PC-9 (cell line): ENCODE results near the gene EDN2. TPM values are rescaled to one million over a fixed set of nuclear protein-coding genes. Genes with fewer than 3 reads are reported as not detected.

Experiments
- BruUV-seq: library from RNA; stranded (reverse); fragments of 400-500 nt; replicated peaks from 2 replicates; lab custom pipeline; 2021; lab: Mats Ljungman, UMichigan
- CTCF ChIA-PET: fragments of 300-600 bp; sonication (Branson Sonifier 250); formaldehyde crosslinking; loops from one replicate; lab custom pipeline; 2022; ENCODE audit warnings: antibody characterized with exemption; lab: Charles Lee
- POLR2A ChIA-PET: fragments of 300-600 bp; sonication (Branson Sonifier 250); formaldehyde crosslinking; loops from one replicate; lab custom pipeline; 2022; ENCODE audit warnings: antibody characterized with exemption; ENCODE audit not compliant: unreplicated experiment; lab: Charles Lee
- DNase-seq, 2 experiments: peaks; one replicate each; pipeline versions ENCODE4 v3.0.0 to v3.0.0-alpha.2; 2015 to 2022; ENCODE audit warnings: mixed read lengths in 1 of 2
- H2AFZ ChIP-seq: fragments of 200-600 bp; sonication (generic); 2 replicates; pipeline ENCODE4 v1.8.1; 2017; ENCODE audit warnings: antibody characterized with exemption
- H3F3A ChIP-seq: fragments of 200-600 bp; sonication (generic); 2 replicates; pipeline ENCODE4 v1.8.1; 2017; ENCODE audit warnings: antibody characterized with exemption, mild to moderate bottlenecking, low read depth; ENCODE audit not compliant: insufficient read depth
- H3K27ac ChIP-seq: fragments of 200-600 bp; sonication (generic); 2 replicates; pipeline ENCODE4 v1.6.1; 2016; ENCODE audit warnings: mixed run types
- H3K27me3 ChIP-seq: fragments of 200-600 bp; sonication (generic); 2 replicates; pipeline ENCODE4 v1.6.1; 2016; ENCODE audit warnings: low read depth, mixed run types; ENCODE audit not compliant: insufficient read depth
- H3K36me3 ChIP-seq: fragments of 200-600 bp; sonication (generic); 2 replicates; pipeline ENCODE4 v1.6.1; 2016; ENCODE audit warnings: low read depth, mixed run types
- H3K4me1 ChIP-seq: fragments of 200-600 bp; sonication (generic); replicated peaks from 2 replicates; pipeline ENCODE4 v1.6.1; 2016; ENCODE audit warnings: mixed run types; ENCODE audit not compliant: insufficient read depth
- H3K4me2 ChIP-seq: fragments of 200-600 bp; sonication (generic); 2 replicates; pipeline ENCODE4 v1.6.1; 2017; ENCODE audit warnings: mixed run types
- H3K4me3 ChIP-seq: fragments of 200-600 bp; sonication (generic); 2 replicates; pipeline ENCODE4 v1.6.1; 2016; ENCODE audit warnings: mixed run types
- H3K79me2 ChIP-seq: fragments of 200-600 bp; sonication (generic); 2 replicates; pipeline ENCODE4 v1.6.1; 2017; ENCODE audit warnings: low read depth, mixed run types
- H3K9me2 ChIP-seq: fragments of 200-600 bp; sonication (generic); 2 replicates; pipeline ENCODE4 v1.8.1; 2017; ENCODE audit warnings: mild to moderate bottlenecking; ENCODE audit not compliant: insufficient read depth
- H3K9me3 ChIP-seq: fragments of 200-600 bp; sonication (generic); 2 replicates; pipeline ENCODE4 v1.8.1; 2016; ENCODE audit warnings: low read depth; ENCODE audit not compliant: insufficient read depth
- H4K20me1 ChIP-seq: fragments of 200-600 bp; sonication (generic); 2 replicates; pipeline ENCODE4 v1.8.1; 2017; ENCODE audit not compliant: insufficient read depth
- EZH2 ChIP-seq: fragments of 200-600 bp; sonication (generic); IDR thresholded peaks from 2 replicates; pipeline ENCODE4 v1.8.0; 2017; ENCODE audit warnings: antibody characterized with exemption, low read depth
- intact Hi-C: fragments of 100-400 bp; cut with micrococcal nuclease; formaldehyde crosslinking; loops from one replicate; pipeline ENCODE4 v1.10.0; 2022; ENCODE audit not compliant: unreplicated experiment
- total RNA-seq: library from RNA; stranded (reverse); gene quantifications from 2 replicates; pipeline ENCODE4 v1.2.3, GENCODE V29; 2021
- TF ChIP-seq, protein P1 (sequence below): fragments of 200-600 bp; sonication (generic); conservative IDR thresholded peaks from 2 replicates; pipeline ENCODE4 v1.6.1; 2017; ENCODE audit warnings: mixed run types, antibody characterized with exemption, mild to moderate bottlenecking, moderate library complexity

EDN2 gene
- total RNA-seq, 1 experiment from 2014 or later = 0.48 TPM

- no peaks in the 10 kb centered on the region for H3K27me3 ChIP-seq
- CTCF ChIA-PET = interaction anchor here (0.6 kb wide), 1 partner anchor 353 kb away, joined by 3 read pairs; no protein-coding TSS in a partner anchor
Measured at GRCh38 chr1:41507110-41507720, 22.7 kb upstream of the EDN2 start.

DNA sequence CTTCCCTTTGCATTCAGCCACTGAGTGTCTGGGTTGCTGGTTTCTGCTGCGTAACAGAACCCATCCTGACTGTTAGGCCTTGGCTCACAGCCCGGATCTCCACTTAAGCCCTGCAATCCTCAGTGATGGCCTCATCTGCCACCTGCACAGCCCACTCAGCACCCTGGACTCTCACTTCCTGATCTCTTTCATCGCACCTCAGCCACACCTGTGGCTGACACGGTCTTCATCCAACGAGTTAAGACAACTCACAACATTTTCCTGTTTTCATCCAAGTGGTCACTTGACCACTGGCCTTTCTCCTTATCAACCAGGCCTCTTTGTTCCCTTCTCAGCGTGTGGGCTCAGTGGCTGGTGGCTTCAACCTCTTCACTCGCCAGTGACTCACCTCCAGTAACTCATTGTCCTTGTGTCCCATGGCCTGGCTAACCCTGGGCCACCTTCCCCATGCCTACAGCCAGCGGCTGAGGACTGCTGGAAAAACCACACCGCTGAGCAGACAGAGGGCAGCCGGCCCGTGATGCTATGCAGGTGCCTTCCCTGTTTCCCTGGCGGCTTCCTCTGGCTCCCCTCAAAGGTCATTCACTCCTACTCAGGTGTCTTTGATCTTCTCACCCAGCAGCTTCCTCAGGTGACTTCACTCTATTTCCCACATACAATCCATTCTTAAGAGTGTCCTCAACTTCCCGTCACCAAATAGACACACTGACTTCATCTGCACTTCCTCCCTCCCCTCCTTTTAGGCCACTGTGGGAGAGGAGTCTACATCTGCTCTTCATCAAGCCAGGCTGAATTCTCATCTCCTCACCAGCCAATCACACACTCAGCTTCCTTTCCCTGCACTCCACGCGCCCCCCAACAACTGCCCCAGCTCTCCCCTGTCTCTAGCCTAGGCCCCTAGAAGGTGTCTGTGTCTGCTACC, 19.9 kb upstream of the EDN2 start:
- Histone ChIP-seq H3K4me2 (peak overlapping the region; percentile 43), H2AFZ (0 out of 2 replicates have a peak overlapping the region, but pooled peaks have one; percentile 4), H3K27me3 (no peaks in the 10 kb centered on the region), H3K79me2 (no peaks in the 10 kb centered on the region), H3K9me3 (no peaks in the 10 kb centered on the region), H3K9me2 (no peaks in the 10 kb centered on the region), H3K27ac (peak overlapping the region; percentile 78), H3F3A (peaks cover 55% of the 10 kb centered on the region), H4K20me1 (no peaks in the 10 kb centered on the region; the same call in 1 of the 2 replicates), H3K4me1 (peaks cover 63% of the 10 kb centered on the region), H3K4me3 (no peak overlapping the region), H3K36me3 (no peaks in the 10 kb centered on the region)
- peak; percentile 81 to 96 for DNase-seq
- CTCF ChIA-PET = interaction anchor here (0.7 kb wide), 1 partner anchor 122 kb away, joined by 3 read pairs; no protein-coding TSS in a partner anchor
- BruUV-seq = no TSS peak
- TF ChIP-seq, protein P1, sequence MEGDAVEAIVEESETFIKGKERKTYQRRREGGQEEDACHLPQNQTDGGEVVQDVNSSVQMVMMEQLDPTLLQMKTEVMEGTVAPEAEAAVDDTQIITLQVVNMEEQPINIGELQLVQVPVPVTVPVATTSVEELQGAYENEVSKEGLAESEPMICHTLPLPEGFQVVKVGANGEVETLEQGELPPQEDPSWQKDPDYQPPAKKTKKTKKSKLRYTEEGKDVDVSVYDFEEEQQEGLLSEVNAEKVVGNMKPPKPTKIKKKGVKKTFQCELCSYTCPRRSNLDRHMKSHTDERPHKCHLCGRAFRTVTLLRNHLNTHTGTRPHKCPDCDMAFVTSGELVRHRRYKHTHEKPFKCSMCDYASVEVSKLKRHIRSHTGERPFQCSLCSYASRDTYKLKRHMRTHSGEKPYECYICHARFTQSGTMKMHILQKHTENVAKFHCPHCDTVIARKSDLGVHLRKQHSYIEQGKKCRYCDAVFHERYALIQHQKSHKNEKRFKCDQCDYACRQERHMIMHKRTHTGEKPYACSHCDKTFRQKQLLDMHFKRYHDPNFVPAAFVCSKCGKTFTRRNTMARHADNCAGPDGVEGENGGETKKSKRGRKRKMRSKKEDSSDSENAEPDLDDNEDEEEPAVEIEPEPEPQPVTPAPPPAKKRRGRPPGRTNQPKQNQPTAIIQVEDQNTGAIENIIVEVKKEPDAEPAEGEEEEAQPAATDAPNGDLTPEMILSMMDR = no peak
- no peak for TF ChIP-seq EZH2
- POLR2A ChIA-PET = no interaction called here
- intact Hi-C loops = loop anchor here (1.0 kb wide), 1 partner anchor 10 kb away; no protein-coding TSS in a partner anchor

More at GRCh38 chr1:41507110-41507720, 22.7 kb upstream of the EDN2 start:
- H3K4me1 ChIP-seq = peaks cover 35% of the 10 kb centered on the region
- peaks cover 43% of the 10 kb centered on the region for H3F3A ChIP-seq
- H3K36me3 ChIP-seq = no peaks in the 10 kb centered on the region
- H3K4me3 ChIP-seq = no peak overlapping the region
- TF ChIP-seq, protein P1 = no peak
- no peak for TF ChIP-seq EZH2
- H4K20me1 ChIP-seq = no peaks in the 10 kb centered on the region; the same call in 1 of the 2 replicates
- H3K27ac ChIP-seq = no peak overlapping the region
- intact Hi-C loops = no loop called here
- H3K9me3 ChIP-seq = no peaks in the 10 kb centered on the region
- no TSS peak for BruUV-seq
- H3K9me2 ChIP-seq = no peaks in the 10 kb centered on the region
- DNase-seq = no peak
- no peak overlapping the region for H2AFZ ChIP-seq
- POLR2A ChIA-PET = no interaction called here
- H3K4me2 ChIP-seq = no peak overlapping the region
- H3K79me2 ChIP-seq = no peaks in the 10 kb centered on the region

DNA sequence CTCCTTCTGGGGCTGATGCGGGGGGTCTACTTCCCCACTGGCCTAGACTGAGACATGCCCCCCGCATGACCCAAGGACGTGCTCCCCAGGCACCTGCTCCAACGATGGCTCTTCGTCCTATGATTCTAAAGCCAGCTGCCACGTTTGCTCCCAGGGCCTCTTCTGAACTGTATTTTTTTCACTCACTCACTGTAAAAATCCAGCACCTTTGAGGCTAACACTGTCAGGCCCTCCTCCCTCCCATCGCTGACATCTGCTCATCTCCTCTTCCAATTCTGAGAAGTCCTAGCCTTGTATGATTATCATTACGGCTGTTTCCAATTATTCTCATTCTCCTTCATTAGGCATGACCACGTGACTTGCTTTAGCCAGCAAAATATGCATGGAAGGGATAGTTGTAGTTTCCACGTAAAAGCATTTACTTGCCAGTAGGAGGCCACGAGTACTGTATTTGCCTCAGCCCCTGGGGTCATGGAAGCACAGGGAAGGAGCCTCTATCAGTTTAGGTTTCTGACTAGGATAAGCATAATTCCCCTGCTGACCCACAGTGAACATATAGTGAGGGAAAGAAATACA, 19.1 kb upstream of the EDN2 start:
- no peaks in the 10 kb centered on the region for H3K9me3 ChIP-seq
- no TSS peak for BruUV-seq
- no peak for TF ChIP-seq EZH2
- TF ChIP-seq, protein P1 = no peak
- no peak overlapping the region for H3K4me3 ChIP-seq
- POLR2A ChIA-PET = no interaction called here
- H3K4me2 ChIP-seq = peak overlapping the region; percentile 43; the same call in 1 of the 2 replicates
- CTCF ChIA-PET = interaction anchor here (0.7 kb wide), 1 partner anchor 35 kb away, joined by 3 read pairs; no protein-coding TSS in a partner anchor
- peaks cover 58% of the 10 kb centered on the region for H3F3A ChIP-seq
- no peaks in the 10 kb centered on the region for H3K36me3 ChIP-seq
- H3K79me2 ChIP-seq = no peaks in the 10 kb centered on the region
- H3K4me1 ChIP-seq = peaks cover 70% of the 10 kb centered on the region
- H2AFZ ChIP-seq = no peak overlapping the region
- no peaks in the 10 kb centered on the region for H3K27me3 ChIP-seq
- intact Hi-C loops = loop anchor here (1.0 kb wide), 1 partner anchor 11 kb away; no protein-coding TSS in a partner anchor
- H4K20me1 ChIP-seq = no peaks in the 10 kb centered on the region
- H3K27ac ChIP-seq = peak overlapping the region; percentile 78
- H3K9me2 ChIP-seq = no peaks in the 10 kb centered on the region
- DNase-seq = no peak
